ENCODE measurements around the gene CWC25.

CWC25 gene

GRCh38 chr17:38851434-38851833 is 26.3 kb upstream of the CWC25 start:
- DNase-seq (ENCODE audit: low read depth): no peak
- H3K4me3 ChIP-seq (ENCODE audit: control insufficient read depth, low read depth, low read length): peak overlapping the region; percentile 72
- TF ChIP-seq CTCF (IDR thresholded peaks at IDR 0.05; ENCODE audit: control insufficient read depth, insufficient read depth, low read depth, low read length, missing control alignments): no peak

DNA sequence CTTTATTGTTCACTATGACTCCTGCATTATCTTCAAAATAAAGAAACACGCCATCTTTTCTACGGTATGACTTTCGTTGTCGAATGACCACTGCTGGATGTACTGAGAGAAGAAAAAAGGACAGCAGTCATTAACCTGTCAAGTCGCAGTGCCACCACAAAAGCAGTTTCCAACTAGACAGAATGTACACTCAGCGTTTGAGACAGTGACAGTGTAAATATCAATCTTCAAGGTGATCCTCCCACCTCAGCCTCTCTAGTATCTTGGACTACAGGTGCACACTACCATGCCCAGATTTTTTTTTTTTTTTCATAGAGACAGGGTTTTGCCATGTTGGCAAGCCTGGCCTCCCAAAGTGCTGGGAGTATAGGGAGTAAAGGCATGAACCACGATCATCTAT is 25.3 kb upstream of the CWC25 start:
- no peak for DNase-seq (ENCODE audit: low read depth)
- no peak overlapping the region for H3K4me3 ChIP-seq (ENCODE audit: control insufficient read depth, low read depth, low read length)
- no peak for TF ChIP-seq CTCF (IDR thresholded peaks at IDR 0.05; ENCODE audit: control insufficient read depth, insufficient read depth, low read depth, low read length, missing control alignments)

DNA sequence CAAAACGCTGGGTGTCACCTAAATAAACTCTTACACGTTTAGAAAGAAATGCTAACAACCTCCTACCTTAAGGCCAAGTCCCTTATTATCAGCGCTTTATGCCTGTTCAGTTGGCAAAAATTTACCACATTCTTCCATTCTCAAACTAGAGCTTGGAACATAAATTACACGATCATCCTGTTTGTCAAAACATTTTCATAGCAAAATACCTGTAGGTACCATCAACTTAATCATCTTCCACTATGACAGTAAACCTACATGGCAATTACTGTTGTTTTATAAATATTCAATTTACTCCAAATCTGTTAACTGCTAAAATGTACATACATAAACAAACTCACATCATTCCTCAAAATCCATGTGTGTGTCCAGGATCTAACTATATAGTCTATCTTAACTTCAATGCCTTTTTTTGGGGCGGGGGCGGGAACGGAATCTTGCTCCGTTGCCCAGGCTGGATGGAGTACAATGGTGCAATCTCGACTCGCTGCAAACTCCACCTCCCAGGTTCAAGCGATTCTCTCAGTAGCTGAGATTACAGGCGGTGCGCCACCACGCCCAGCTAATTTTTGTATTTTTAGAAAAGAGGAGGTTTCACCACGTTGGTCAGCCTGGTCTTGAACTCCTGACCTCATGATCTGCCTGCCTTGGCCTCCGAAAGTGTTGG is 24.0 kb upstream of the CWC25 start:
- no peak for TF ChIP-seq CTCF (IDR thresholded peaks at IDR 0.05; ENCODE audit: control insufficient read depth, insufficient read depth, low read depth, low read length, missing control alignments)
- DNase-seq (ENCODE audit: low read depth): no peak
- H3K4me3 ChIP-seq (ENCODE audit: control insufficient read depth, low read depth, low read length): no peak overlapping the region

DNA sequence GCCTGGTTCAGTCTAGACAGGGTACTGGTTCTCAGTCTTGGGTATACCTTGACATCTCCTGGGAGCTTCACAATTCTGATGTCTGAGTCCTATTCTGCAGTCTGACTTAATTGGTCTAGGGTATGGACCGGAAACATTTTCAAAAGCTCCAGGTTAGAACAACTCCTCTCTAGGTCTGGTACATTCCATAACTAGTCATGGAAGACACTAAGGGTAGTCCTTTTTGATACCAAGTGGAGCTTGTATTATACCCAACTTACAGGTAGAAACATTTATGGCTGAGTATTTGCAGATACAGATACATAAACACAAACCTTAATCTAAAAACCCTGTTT is 23.4 kb upstream of the CWC25 start:
- no peak overlapping the region for H3K4me3 ChIP-seq (ENCODE audit: control insufficient read depth, low read depth, low read length)
- TF ChIP-seq CTCF (IDR thresholded peaks at IDR 0.05; ENCODE audit: control insufficient read depth, insufficient read depth, low read depth, low read length, missing control alignments): no peak
- DNase-seq (ENCODE audit: low read depth): no peak

GRCh38 chr17:38844261-38844757 is 19.2 kb upstream of the CWC25 start:
- H3K4me3 ChIP-seq (ENCODE audit: control insufficient read depth, low read depth, low read length): no peak overlapping the region
- no peak for DNase-seq (ENCODE audit: low read depth)
- no peak for TF ChIP-seq CTCF (IDR thresholded peaks at IDR 0.05; ENCODE audit: control insufficient read depth, insufficient read depth, low read depth, low read length, missing control alignments)

- DNase-seq (ENCODE audit: low read depth): no peak
- no peak for TF ChIP-seq CTCF (IDR thresholded peaks at IDR 0.05; ENCODE audit: control insufficient read depth, insufficient read depth, low read depth, low read length, missing control alignments)
- H3K4me3 ChIP-seq (ENCODE audit: control insufficient read depth, low read depth, low read length): peak overlapping the region; percentile 91
Observed at GRCh38 chr17:38825762-38826247, 684 bp upstream of the CWC25 start.
